Parathyroid adenoma (tissue), 2 donors: ENCODE results near the gene MYO15B.

Experiments used
- H2AFZ ChIP-seq: fragments of 300-600 bp; sonication (generic); one replicate; pipeline ENCODE4 v1.7.0; 2017; ENCODE audit warnings: antibody characterized with exemption, mild to moderate bottlenecking
- H3K27ac ChIP-seq: fragments of 300-600 bp; sonication (generic); one replicate; pipeline ENCODE4 v1.7.0; 2017
- H3K27me3 ChIP-seq: fragments of 300-600 bp; sonication (generic); one replicate; pipeline ENCODE4 v1.7.0; 2017; ENCODE audit warnings: low read length; ENCODE audit not compliant: control insufficient read depth, insufficient read depth
- H3K36me3 ChIP-seq: fragments of 300-600 bp; sonication (generic); one replicate; pipeline ENCODE4 v1.7.0; 2017; ENCODE audit warnings: low read length; ENCODE audit not compliant: control insufficient read depth, insufficient read depth
- H3K4me1 ChIP-seq: fragments of 300-600 bp; sonication (generic); one replicate; pipeline ENCODE4 v1.7.0; 2017; ENCODE audit warnings: control low read depth
- H3K4me2 ChIP-seq: fragments of 300-600 bp; sonication (generic); one replicate; pipeline ENCODE4 v1.7.0; 2017; ENCODE audit warnings: low read length
- H3K4me3 ChIP-seq: fragments of 300-600 bp; sonication (generic); one replicate; pipeline ENCODE4 v1.7.0; 2017; ENCODE audit warnings: low read depth, low read length
- H3K79me2 ChIP-seq: fragments of 300-600 bp; sonication (generic); one replicate; pipeline ENCODE4 v1.7.0; 2017; ENCODE audit warnings: control low read depth
- H3K9ac ChIP-seq: fragments of 300-600 bp; sonication (generic); one replicate; pipeline ENCODE4 v1.7.0; 2017; ENCODE audit warnings: mild to moderate bottlenecking
- H3K9me3 ChIP-seq: fragments of 300-600 bp; sonication (generic); one replicate; pipeline ENCODE4 v1.7.0; 2017; ENCODE audit warnings: low read length; ENCODE audit not compliant: control insufficient read depth
- CTCF ChIP-seq: fragments of 300-600 bp; sonication (generic); IDR thresholded peaks from one replicate; pipeline ENCODE4 v1.7.0; 2017; ENCODE audit warnings: antibody characterized with exemption, mild to moderate bottlenecking
- donor health status: primary hyperparathyroidism.

Gene MYO15B

GRCh38 chr17:75587675-75588595, at the start of gene MYO15B:
TSS of gene MYO15B (plus strand) at chr17:75587800. CDS start at chr17:75588058, 258 bp downstream.
- no peaks in the 10 kb centered on the region for H3K4me1 ChIP-seq
- peak within 1 kb of the TSS; percentile 92 for H2AFZ ChIP-seq
- H3K27me3 ChIP-seq = no peaks in the 10 kb centered on the region
- peak within 1 kb of the TSS; percentile 76 for H3K27ac ChIP-seq
- no peak within 1 kb of the TSS for H3K9ac ChIP-seq
- peak; percentile 26 for TF ChIP-seq CTCF
- H3K36me3 ChIP-seq = no peaks in the 10 kb centered on the region
- H3K79me2 ChIP-seq = no peaks in the 10 kb centered on the region
- H3K9me3 ChIP-seq = no peaks in the 10 kb centered on the region
- peak within 1 kb of the TSS; percentile 53 for H3K4me3 ChIP-seq
- peak within 1 kb of the TSS; percentile 40 for H3K4me2 ChIP-seq

- H3K4me1 ChIP-seq = peaks cover 13% of the 10 kb centered on the region
- H2AFZ ChIP-seq = peak overlapping the region; percentile 66
- H3K27me3 ChIP-seq = no peaks in the 10 kb centered on the region
- H3K4me3 ChIP-seq = no peak overlapping the region
- H3K4me2 ChIP-seq = peak overlapping the region; percentile 45
- H3K9me3 ChIP-seq = no peaks in the 10 kb centered on the region
- H3K27ac ChIP-seq = no peak overlapping the region
- peaks cover 15% of the 10 kb centered on the region for H3K79me2 ChIP-seq
- no peak overlapping the region for H3K9ac ChIP-seq
- H3K36me3 ChIP-seq = no peaks in the 10 kb centered on the region
- TF ChIP-seq CTCF = no peak
Measured at GRCh38 chr17:75539967-75540729, 47.5 kb upstream of the MYO15B start.

GRCh38 chr17:75540923-75541503, 46.6 kb upstream of the MYO15B start:
- Histone ChIP-seq H3K27ac (no peak overlapping the region), H3K4me1 (peaks cover 13% of the 10 kb centered on the region), H3K36me3 (no peaks in the 10 kb centered on the region), H2AFZ (no peak overlapping the region), H3K27me3 (no peaks in the 10 kb centered on the region), H3K4me3 (no peak overlapping the region), H3K79me2 (peaks cover 15% of the 10 kb centered on the region), H3K4me2 (peak overlapping the region; percentile 45), H3K9me3 (no peaks in the 10 kb centered on the region), H3K9ac (no peak overlapping the region)
- no peak for TF ChIP-seq CTCF

GRCh38 chr17:75542229-75542628, 45.4 kb upstream of the MYO15B start:
- peaks cover 13% of the 10 kb centered on the region for H3K4me1 ChIP-seq

More at GRCh38 chr17:75542229-75542628, 45.4 kb upstream of the MYO15B start:
- no peak overlapping the region for H3K9ac ChIP-seq
- H3K9me3 ChIP-seq = no peaks in the 10 kb centered on the region
- no peaks in the 10 kb centered on the region for H3K36me3 ChIP-seq
- H3K27me3 ChIP-seq = no peaks in the 10 kb centered on the region
- peaks cover 12% of the 10 kb centered on the region for H3K79me2 ChIP-seq
- no peak overlapping the region for H2AFZ ChIP-seq
- no peak for TF ChIP-seq CTCF
- H3K4me2 ChIP-seq = no peak overlapping the region
- H3K4me3 ChIP-seq = no peak overlapping the region
- H3K27ac ChIP-seq = no peak overlapping the region
